ENCODE results near the gene EEF1AKMT2. TPM values are rescaled to one million over a fixed set of nuclear protein-coding genes. Genes with fewer than 3 reads are reported as not detected.

The EEF1AKMT2 gene
- total RNA-seq, 4 donors from 2014 or later: 8.3 to 17.5 (median 12.7) TPM

Small RNA genes lying within 50 kb of the gene (small RNA-seq; reads per million reads assigned to genes)
- 0 reads per million in 4 donors for gene RF00019

Other genes starting within 250 kb of the EEF1AKMT2 start
- gene FAM53B, start 47.5 kb downstream of the EEF1AKMT2 start, total RNA-seq: 10 to 100 TPM; 27.4 to 54.2 (median 31.5) TPM
- gene ABRAXAS2, start 9.9 kb upstream of the EEF1AKMT2 start, total RNA-seq: 10 to 100 TPM in 3 of 4 donors, 1 to 10 TPM in 1; 6.1 to 13.6 (median 11.5) TPM
- gene ZRANB1, start 150.2 kb upstream of the EEF1AKMT2 start, total RNA-seq: 10 to 100 TPM; 11.7 to 25.2 (median 17.4) TPM